ENCODE measurements around the gene INPP4A. TPM values are rescaled to one million over a fixed set of nuclear protein-coding genes. Genes with fewer than 3 reads are reported as not detected.

The INPP4A gene
- total and polyA plus RNA-seq, 10 of the 15 experiments (the other 5 are each of a cell fraction or from before 2014, with no cell fraction given): 4.7 to 62.3 (median 36.9) TPM

GRCh38 chr2:98514096-98514639 is 69.5 kb downstream of the INPP4A start (continued):
- TF ChIP-seq ZBED1 (IDR thresholded peaks at IDR 0.05; ENCODE audit: borderline replicate concordance) (no peak), KDM1A (IDR thresholded peaks at IDR 0.05; ENCODE audit: borderline replicate concordance) (no peak), POLR2AphosphoS2 (IDR thresholded peaks at IDR 0.05; ENCODE audit: low read depth, low read length) (no peak), ZBTB40 (IDR thresholded peaks at IDR 0.05; ENCODE audit: borderline replicate concordance) (no peak), BHLHE40 (IDR thresholded peaks at IDR 0.05; ENCODE audit: borderline replicate concordance in 1 of 2, low read depth in 2 of 2, low read length in 1 of 2) (no peak), SREBF1 (IDR thresholded peaks at IDR 0.05; ENCODE audit: low read length) (no peak)

GRCh38 chr2:98514879-98515249 is 70.2 kb downstream of the INPP4A start:
- TF ChIP-seq YBX1 (IDR thresholded peaks at IDR 0.05): no peak
- no peak for TF ChIP-seq HSF1 (IDR thresholded peaks at IDR 0.05; ENCODE audit: low read depth, low read length)
- no peak for TF ChIP-seq KAT2A (conservative IDR thresholded peaks at IDR 0.05; ENCODE audit: control insufficient read depth, low read depth, low read length)
- TF ChIP-seq SUZ12 (IDR thresholded peaks at IDR 0.05; ENCODE audit: unreplicated experiment): no peak
- no peak for TF ChIP-seq SP1 (IDR thresholded peaks at IDR 0.05; ENCODE audit: low read depth, low read length)
- TF ChIP-seq RB1 (IDR thresholded peaks at IDR 0.05; ENCODE audit: borderline replicate concordance): no peak
- peaks cover 32% of the 10 kb centered on the region for H3K79me2 ChIP-seq (ENCODE audit: control insufficient read depth, insufficient read depth, low read length)
- peaks cover 20% of the 10 kb centered on the region for H3K4me1 ChIP-seq (ENCODE audit: control insufficient read depth, insufficient read depth, low read length)
- intact Hi-C loops (cut with micrococcal nuclease; ENCODE audit: unreplicated experiment): loop anchor here (5.0 kb wide), 1 partner anchor 68 kb away; no protein-coding TSS in a partner anchor
- FAIRE-seq: no peak
- ChIA-PET POLR2A (interaction anchor here (0.8 to 1.0 kb wide), 3 partner anchors 13 to 35 kb away, joined by 3 to 4 read pairs (median 3); no protein-coding TSS in a partner anchor), RAD21 (ENCODE audit: unreplicated experiment) (interaction anchor here (1.0 to 2.0 kb wide), 9 partner anchors 27 to 103 kb away, joined by 3 to 10 read pairs (median 3); no protein-coding TSS in a partner anchor), CTCF (interaction anchor here (0.8 to 5.8 kb wide), 7 partner anchors 9 to 102 kb away, joined by 3 to 41 read pairs (median 6); no protein-coding TSS in a partner anchor), SMC1A (ENCODE audit: uncharacterized antibody, unreplicated experiment) (interaction anchor here (1.0 to 3.0 kb wide), 11 partner anchors 10 to 102 kb away, joined by 3 to 13 read pairs (median 4); no protein-coding TSS in a partner anchor)
- no TSS peak for BruUV-seq (replicated peaks)
- ATAC-seq: no peak
- no peaks in the 10 kb centered on the region for H3K9me3 ChIP-seq (replicated peaks; ENCODE audit: control insufficient read depth, insufficient read depth, low read length)
- in situ Hi-C loops (cut with MboI): no loop called here
- no peak for DNase-seq (ENCODE audit: low read depth, low spot score)
- 0 out of 2 replicates have a peak overlapping the region, but pooled peaks have one; percentile 24 for H3K4me2 ChIP-seq (ENCODE audit: control insufficient read depth, insufficient read depth)
- H3K27ac ChIP-seq (ENCODE audit: control insufficient read depth, insufficient read depth): peak overlapping the region; percentile 58; the same call in 1 of the 2 replicates
- no peak overlapping the region for H3K9ac ChIP-seq (ENCODE audit: control insufficient read depth, insufficient read depth, low read length)
- no peak overlapping the region for H3K4me3 ChIP-seq
- H3K27me3 ChIP-seq (replicated peaks in 1 of 2; ENCODE audit: control insufficient read depth in 2 of 2, insufficient read depth in 2 of 2, low read length in 1 of 2): no peaks in the 10 kb centered on the region
- H2AFZ ChIP-seq (ENCODE audit: control insufficient read depth, low read depth, low read length): no peak overlapping the region
- no peaks in the 10 kb centered on the region for H4K20me1 ChIP-seq (ENCODE audit: control insufficient read depth, insufficient read depth)
- peaks cover 7 to 14% of the 10 kb centered on the region in 2 experiments for H3K36me3 ChIP-seq (ENCODE audit: control insufficient read depth in 2 of 2, insufficient read depth in 2 of 2, low read length in 1 of 2)
- WGBS (ENCODE audit: insufficient coverage, insufficient replicate concordance, low lambda C conversion rate, missing lambda C conversion rate): 98% methylated on average over 4 of the region's 4 CpGs

All from GM12878 (cell line).